SK-N-SH (cell line): Measurements from ENCODE around the gene WDR27. TPM values are rescaled to one million over a fixed set of nuclear protein-coding genes. Genes with fewer than 3 reads are reported as not detected.
"Not testable (repeated sequence)": the region's sequence is repeated elsewhere in the genome, so short reads cannot be mapped to it uniquely, and the experiment has no call there.

Experiments used
- CTCF ChIA-PET: fragments of 300-600, 350-600 bp; formaldehyde crosslinking; extraction: SDS; loops from one replicate; lab custom pipeline; 2021; lab: Yijun Ruan, JAX
- POLR2A ChIA-PET: fragments of 350-600 bp; sonication (Branson Sonifier 250); formaldehyde crosslinking; extraction: SDS; loops from one replicate; lab custom pipeline; 2020; ENCODE audit warnings: antibody characterized with exemption, inconsistent platforms; lab: Yijun Ruan, JAX
- DNase-seq: peaks from one replicate; pipeline ENCODE4 v3.0.0; 2012
- H2AFZ ChIP-seq: fragments of 200-600 bp; sonication (generic); 2 replicates; pipeline ENCODE4 v1.8.1; 2016; ENCODE audit warnings: antibody characterized with exemption, mild to moderate bottlenecking, low read depth
- H3F3A ChIP-seq: fragments of 200-600 bp; sonication (generic); replicated peaks from 2 replicates; pipeline ENCODE3; 2016; ENCODE audit warnings: antibody characterized with exemption, mild to moderate bottlenecking; ENCODE audit not compliant: insufficient read depth
- H3K27ac ChIP-seq, 2 experiments: fragments of 200-500 bp in 1 of 2; fragments of 200-600 bp in 1 of 2; sonication (Bioruptor generic) in 1 of 2; sonication (generic), shearing (Covaris generic) in 1 of 2; 2 replicates each; pipeline versions ENCODE4 v1.5.1 to v1.6.1; 2014 to 2016; ENCODE audit warnings: low read depth in 2 of 2, inconsistent platforms in 1 of 2, low read length in 1 of 2, mild to moderate bottlenecking in 1 of 2, mixed read lengths in 1 of 2
- H3K27me3 ChIP-seq: fragments of 200-600 bp; sonication (generic), shearing (Covaris generic); 2 replicates; pipeline ENCODE4 v1.6.1; 2016; ENCODE audit warnings: mixed run types; ENCODE audit not compliant: insufficient read depth
- H3K36me3 ChIP-seq, 2 experiments: fragments of 200-500 bp in 1 of 2; fragments of 200-600 bp in 1 of 2; sonication (Bioruptor generic) in 1 of 2; sonication (generic) in 1 of 2; replicated peaks in 1 of 2; 2 replicates each; pipeline versions ENCODE3 to v1.5.1; 2014 to 2016; ENCODE audit warnings: low read length in 1 of 2, mild to moderate bottlenecking in 1 of 2; ENCODE audit not compliant: insufficient read depth in 2 of 2, control insufficient read depth in 1 of 2
- H3K4me1 ChIP-seq, 2 experiments: fragments of 200-500 bp in 1 of 2; fragments of 200-600 bp in 1 of 2; sonication (Bioruptor generic) in 1 of 2; sonication (generic), shearing (Covaris generic) in 1 of 2; 2 replicates each; pipeline versions ENCODE4 v1.5.1 to v1.6.1; 2014 to 2016; ENCODE audit warnings: low read depth in 1 of 2, low read length in 1 of 2, mixed run types in 1 of 2; ENCODE audit not compliant: insufficient read depth in 2 of 2, control insufficient read depth in 1 of 2
- H3K4me2 ChIP-seq: fragments of 200-600 bp; sonication (generic), shearing (Covaris generic); 2 replicates; pipeline ENCODE4 v1.6.1; 2017; ENCODE audit warnings: mixed run types
- H3K4me3 ChIP-seq, 2 experiments: fragments of 200-500 bp in 1 of 2; fragments of 200-600 bp in 1 of 2; sonication (Bioruptor generic) in 1 of 2; sonication (generic), shearing (Covaris generic) in 1 of 2; 2 replicates each; pipeline versions ENCODE4 v1.5.1 to v1.8.1; 2014 to 2016; ENCODE audit warnings: low read depth in 2 of 2, inconsistent platforms in 1 of 2, low read length in 1 of 2, mild to moderate bottlenecking in 1 of 2, mixed read lengths in 1 of 2, moderate library complexity in 1 of 2
- H3K79me2 ChIP-seq: fragments of 200-600 bp; sonication (generic); 2 replicates; pipeline ENCODE4 v1.8.1; 2017; ENCODE audit warnings: mild to moderate bottlenecking; ENCODE audit not compliant: insufficient read depth
- H3K9ac ChIP-seq: fragments of 200-600 bp; sonication (generic); 2 replicates; pipeline ENCODE4 v1.6.1; 2017; ENCODE audit warnings: mixed run types
- H3K9me2 ChIP-seq: fragments of 200-600 bp; sonication (generic); 2 replicates; pipeline ENCODE4 v1.6.1; 2017; ENCODE audit warnings: mixed run types
- H3K9me3 ChIP-seq: fragments of 200-600 bp; sonication (generic); 2 replicates; pipeline ENCODE4 v1.6.1; 2017; ENCODE audit warnings: mixed run types, mild to moderate bottlenecking, moderate library complexity
- H4K20me1 ChIP-seq: fragments of 200-600 bp; sonication (generic); 2 replicates; pipeline ENCODE4 v1.6.1; 2017; ENCODE audit warnings: mild to moderate bottlenecking, mixed run types; ENCODE audit not compliant: insufficient read depth
- ELF1 ChIP-seq: IDR thresholded peaks from 2 replicates; pipeline ENCODE4 v1.4.0; 2012
- EP300 ChIP-seq, 2 experiments: IDR thresholded peaks; 2 replicates each; pipeline versions ENCODE4 v1.4.0 to v1.6.1; 2012; ENCODE audit warnings: borderline replicate concordance in 1 of 2, low read depth in 1 of 2, low read length in 1 of 2
- FOXM1 ChIP-seq: IDR thresholded peaks from 2 replicates; pipeline ENCODE4 v1.4.0; 2012; ENCODE audit warnings: low read depth, mild to moderate bottlenecking
- JUND ChIP-seq: IDR thresholded peaks from 2 replicates; pipeline ENCODE4 v1.4.0; 2012
- NRF1 ChIP-seq: IDR thresholded peaks from 2 replicates; pipeline ENCODE4 v1.6.1; 2012; ENCODE audit warnings: low read depth, mild to moderate bottlenecking, low read length
- POLR2AphosphoS5 ChIP-seq: IDR thresholded peaks from 2 replicates; pipeline ENCODE4 v1.6.1; 2012; ENCODE audit warnings: low read depth, low read length
- RAD21 ChIP-seq: IDR thresholded peaks from 2 replicates; pipeline ENCODE4 v1.6.1; 2012; ENCODE audit warnings: mild to moderate bottlenecking, low read length
- RCOR1 ChIP-seq: fragments of 150-350 bp; IDR thresholded peaks from 2 replicates; pipeline ENCODE4 v1.6.1; 2017; ENCODE audit warnings: antibody characterized with exemption, low read length
- RXRA ChIP-seq: IDR thresholded peaks from 2 replicates; pipeline ENCODE4 v1.4.0; 2012; ENCODE audit warnings: low read depth, mild to moderate bottlenecking, borderline replicate concordance
- SMC3 ChIP-seq: IDR thresholded peaks from 2 replicates; pipeline ENCODE4 v1.6.1; 2012; ENCODE audit warnings: low read depth, low read length, improper control_type of control experiment
- TAF1 ChIP-seq: IDR thresholded peaks from 2 replicates; pipeline ENCODE4 v1.6.1; 2012; ENCODE audit warnings: low read depth, mild to moderate bottlenecking, low read length, moderate library complexity, borderline replicate concordance
- WGBS: methylation state at CpG from one replicate; pipeline ENCODE4 v1.1.6; 2017; ENCODE audit warnings: low lambda C conversion rate; 5-methylcytosine and 5-hydroxymethylcytosine counted together
- polyA plus RNA-seq, 3 experiments: library from polyadenylated mRNA; depleted of rRNA; stranded (reverse); fragments of >200 nt; gene quantifications; 2 replicates each; pipeline ENCODE4 v1.2.3, GENCODE V29; 2012
- TF ChIP-seq, protein P1 (sequence below): fragments of 200-600 bp; sonication (generic); IDR thresholded peaks from 2 replicates; pipeline ENCODE4 v1.6.1; 2017; ENCODE audit warnings: antibody characterized with exemption, mild to moderate bottlenecking, moderate library complexity
- TF ChIP-seq, protein P2 (sequence below): IDR thresholded peaks from 2 replicates; pipeline ENCODE4 v1.4.0; 2012; ENCODE audit warnings: low read depth, borderline replicate concordance
- TF ChIP-seq, protein P3 (sequence below): IDR thresholded peaks from 2 replicates; pipeline ENCODE4 v1.4.0; 2012; ENCODE audit warnings: low read depth

WDR27 gene
- polyA plus RNA-seq, 1 of the 3 experiments (the other 2 are of a cell fraction), result 55.6 TPM

DNA sequence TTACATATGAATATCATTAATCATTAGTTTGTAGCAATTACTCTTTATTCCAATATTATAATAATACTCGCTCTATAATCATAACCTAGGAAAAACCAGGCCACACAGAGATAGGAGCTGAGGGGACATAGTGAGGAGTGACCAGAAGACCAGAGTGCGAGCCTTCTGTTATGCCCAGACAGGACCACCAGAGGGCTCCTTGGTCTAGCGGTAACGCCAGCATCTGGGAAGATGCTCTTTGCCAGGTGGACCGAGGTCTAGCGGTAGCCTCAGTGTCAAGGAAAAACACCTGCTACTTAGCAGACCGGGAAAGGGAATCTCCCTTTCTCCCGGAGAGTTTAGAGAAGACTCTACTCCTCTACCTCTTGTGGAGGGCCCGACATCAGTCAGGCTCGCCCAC is 4.7 kb downstream of the WDR27 start:
- H3K27me3 ChIP-seq, H3K9ac ChIP-seq, H3F3A ChIP-seq, H4K20me1 ChIP-seq, H3K9me2 ChIP-seq, H3K4me3 ChIP-seq, H2AFZ ChIP-seq, H3K27ac ChIP-seq, POLR2A ChIA-PET, H3K9me3 ChIP-seq, H3K4me2 ChIP-seq, DNase-seq: not testable (repeated sequence)
- TF ChIP-seq, protein P1, sequence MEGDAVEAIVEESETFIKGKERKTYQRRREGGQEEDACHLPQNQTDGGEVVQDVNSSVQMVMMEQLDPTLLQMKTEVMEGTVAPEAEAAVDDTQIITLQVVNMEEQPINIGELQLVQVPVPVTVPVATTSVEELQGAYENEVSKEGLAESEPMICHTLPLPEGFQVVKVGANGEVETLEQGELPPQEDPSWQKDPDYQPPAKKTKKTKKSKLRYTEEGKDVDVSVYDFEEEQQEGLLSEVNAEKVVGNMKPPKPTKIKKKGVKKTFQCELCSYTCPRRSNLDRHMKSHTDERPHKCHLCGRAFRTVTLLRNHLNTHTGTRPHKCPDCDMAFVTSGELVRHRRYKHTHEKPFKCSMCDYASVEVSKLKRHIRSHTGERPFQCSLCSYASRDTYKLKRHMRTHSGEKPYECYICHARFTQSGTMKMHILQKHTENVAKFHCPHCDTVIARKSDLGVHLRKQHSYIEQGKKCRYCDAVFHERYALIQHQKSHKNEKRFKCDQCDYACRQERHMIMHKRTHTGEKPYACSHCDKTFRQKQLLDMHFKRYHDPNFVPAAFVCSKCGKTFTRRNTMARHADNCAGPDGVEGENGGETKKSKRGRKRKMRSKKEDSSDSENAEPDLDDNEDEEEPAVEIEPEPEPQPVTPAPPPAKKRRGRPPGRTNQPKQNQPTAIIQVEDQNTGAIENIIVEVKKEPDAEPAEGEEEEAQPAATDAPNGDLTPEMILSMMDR, result peak; percentile 43
- 92% methylated on average over 7 of the region's 10 CpGs for WGBS
- Histone ChIP-seq H3K4me1 (peaks cover 5 to 13% of the 10 kb centered on the region in 2 experiments; a peak in 3 of 4 replicates), H3K36me3 (peaks cover 4 to 13% of the 10 kb centered on the region in 2 experiments), H3K79me2 (peaks cover 28% of the 10 kb centered on the region)
- CTCF ChIA-PET, result interaction anchor here (0.9 kb wide), 1 partner anchor 477 kb away, joined by 3 read pairs; no protein-coding TSS in a partner anchor

- H2AFZ ChIP-seq, result no peak overlapping the region
- ChIA-PET CTCF (no interaction called here), POLR2A (no interaction called here)
- DNase-seq, result no peak
- no peaks in the 10 kb centered on the region for H3F3A ChIP-seq
- no peak overlapping the region for H3K9ac ChIP-seq
- H4K20me1 ChIP-seq, result no peaks in the 10 kb centered on the region
- no peaks in the 10 kb centered on the region for H3K9me2 ChIP-seq
- peaks cover 4 to 16% of the 10 kb centered on the region in 2 experiments for H3K36me3 ChIP-seq
- TF ChIP-seq, protein P2, sequence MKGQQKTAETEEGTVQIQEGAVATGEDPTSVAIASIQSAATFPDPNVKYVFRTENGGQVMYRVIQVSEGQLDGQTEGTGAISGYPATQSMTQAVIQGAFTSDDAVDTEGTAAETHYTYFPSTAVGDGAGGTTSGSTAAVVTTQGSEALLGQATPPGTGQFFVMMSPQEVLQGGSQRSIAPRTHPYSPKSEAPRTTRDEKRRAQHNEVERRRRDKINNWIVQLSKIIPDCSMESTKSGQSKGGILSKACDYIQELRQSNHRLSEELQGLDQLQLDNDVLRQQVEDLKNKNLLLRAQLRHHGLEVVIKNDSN, result no peak
- TF ChIP-seq FOXM1 (no peak), JUND (no peak), EP300 (IDR thresholded peaks at IDR 0.05; ENCODE audit: borderline replicate concordance in 1 of 2, low read depth in 1 of 2, low read length in 1 of 2) (no peak), RXRA (no peak), NRF1 (no peak), SMC3 (no peak), RCOR1 (no peak), TAF1 (no peak), ELF1 (no peak), RAD21 (no peak), POLR2AphosphoS5 (no peak)
- TF ChIP-seq, protein P3, sequence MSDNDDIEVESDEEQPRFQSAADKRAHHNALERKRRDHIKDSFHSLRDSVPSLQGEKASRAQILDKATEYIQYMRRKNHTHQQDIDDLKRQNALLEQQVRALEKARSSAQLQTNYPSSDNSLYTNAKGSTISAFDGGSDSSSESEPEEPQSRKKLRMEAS, result no peak
- H3K9me3 ChIP-seq, result no peaks in the 10 kb centered on the region
- H3K27ac ChIP-seq, result no peak overlapping the region
- no peak overlapping the region for H3K4me2 ChIP-seq
- peaks cover 0 to 6% of the 10 kb centered on the region in 2 experiments; a peak in 1 of 4 replicates for H3K4me1 ChIP-seq
- 99% methylated on average over 5 of the region's 5 CpGs for WGBS
- H3K79me2 ChIP-seq, result peaks cover 12% of the 10 kb centered on the region; the same call in 1 of the 2 replicates
- H3K4me3 ChIP-seq, result no peak overlapping the region
- H3K27me3 ChIP-seq, result no peaks in the 10 kb centered on the region
Measured at GRCh38 chr6:169695131-169695530, 6.7 kb downstream of the WDR27 start.
